Measurements from ENCODE around the gene KIF24. TPM values are rescaled to one million over a fixed set of nuclear protein-coding genes. Genes with fewer than 3 reads are reported as not detected.
"Not testable (repeated sequence)": the region's sequence is repeated elsewhere in the genome, so short reads cannot be mapped to it uniquely, and the experiment has no call there.

The KIF24 gene
- 2.6 TPM for total RNA-seq

- peak; percentile 100 for DNase-seq
These were observed at the start of gene KIF24, which contains the start of gene NUDT2 for GRCh38 chr9:34328987-34329832. TSS of gene KIF24 (minus strand) at chr9:34329268. CDS start at chr9:34311346, 17,922 bp downstream. TSS of gene NUDT2 (plus strand) at chr9:34329569. CDS start at chr9:34339040, 9,471 bp downstream.

- DNase-seq, result no peak
These were observed 49.5 kb upstream of the KIF24 start for GRCh38 chr9:34378376-34379060.

GRCh38 chr9:34377404-34377746 is 48.3 kb upstream of the KIF24 start:
- DNase-seq, result no peak

GRCh38 chr9:34376596-34377403 is 47.7 kb upstream of the KIF24 start, which contains the start of gene MYORG:
TSS of gene MYORG (minus strand) at chr9:34376898. CDS start at chr9:34372943, 3,955 bp downstream.
- peak; percentile 64 for DNase-seq

GRCh38 chr9:34375901-34376595 is 47.0 kb upstream of the KIF24 start:
- DNase-seq, result no peak

GRCh38 chr9:34374905-34375552 is 46.0 kb upstream of the KIF24 start:
- DNase-seq, result no peak

- DNase-seq, result no peak
These were observed 45.3 kb upstream of the KIF24 start for GRCh38 chr9:34374339-34374738.

GRCh38 chr9:34373749-34374148 is 44.7 kb upstream of the KIF24 start:
- no peak for DNase-seq

GRCh38 chr9:34372467-34373011 is 43.5 kb upstream of the KIF24 start:
- DNase-seq, result no peak

GRCh38 chr9:34371886-34372466 is 42.9 kb upstream of the KIF24 start:
- DNase-seq, result no peak

- DNase-seq, result no peak
These were observed 42.2 kb upstream of the KIF24 start for GRCh38 chr9:34370970-34371880.

GRCh38 chr9:34370335-34370969 is 41.4 kb upstream of the KIF24 start:
- DNase-seq, result no peak

- DNase-seq, result no peak
These were observed 40.6 kb upstream of the KIF24 start for GRCh38 chr9:34369636-34370035.

GRCh38 chr9:34368796-34369195 is 39.7 kb upstream of the KIF24 start:
- DNase-seq, result not testable (repeated sequence)

- not testable (repeated sequence) for DNase-seq
These were observed 38.8 kb upstream of the KIF24 start for GRCh38 chr9:34367751-34368410.

- no peak for DNase-seq
These were observed 37.3 kb upstream of the KIF24 start for GRCh38 chr9:34366365-34366764.

- no peak for DNase-seq
These were observed 36.2 kb upstream of the KIF24 start for GRCh38 chr9:34365282-34365681.

GRCh38 chr9:34363619-34364351 is 34.7 kb upstream of the KIF24 start:
- peak; percentile 56 for DNase-seq

Measured in skin of body (tissue), 2 donors.